GM19023 (cell line): ENCODE data around the gene APLF.
"Not testable (repeated sequence)": the region's sequence is repeated elsewhere in the genome, so short reads cannot be mapped to it uniquely, and the experiment has no call there.

Experiments
- ATAC-seq: cut with Tn5 transposase; IDR thresholded peaks from one replicate; pipeline ENCODE4 v1.9.1; 2021; ENCODE audit warnings: mild to moderate bottlenecking, moderate library complexity; ENCODE audit not compliant: unreplicated experiment

APLF gene

GRCh38 chr2:68475110-68475509, 7.7 kb downstream of the APLF start:
- no peak for ATAC-seq

- no peak for ATAC-seq
Measured at GRCh38 chr2:68475576-68475975, 8.2 kb downstream of the APLF start.

DNA sequence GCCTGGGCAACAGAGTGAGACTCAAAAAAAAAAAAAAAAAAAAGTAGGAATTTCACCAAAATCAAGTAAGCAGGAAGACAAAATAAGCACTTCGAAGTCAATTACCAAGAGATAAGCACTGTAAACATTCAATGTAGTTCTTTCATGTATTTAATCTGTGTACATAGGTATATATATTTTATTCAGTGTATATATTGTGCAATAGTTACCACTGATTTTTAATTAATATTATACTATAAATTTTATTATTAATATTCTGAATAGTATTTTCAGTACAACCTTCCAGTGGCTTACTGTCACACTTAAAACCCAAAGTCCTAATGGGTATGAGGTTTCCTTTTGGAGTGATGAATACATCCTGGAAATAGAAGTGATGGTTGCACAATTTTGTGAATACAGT, 9.1 kb downstream of the APLF start:
- no peak for ATAC-seq

GRCh38 chr2:68478688-68479087, 11.3 kb downstream of the APLF start:
- no peak for ATAC-seq

GRCh38 chr2:68482296-68482820, 15.0 kb downstream of the APLF start:
- no peak for ATAC-seq

DNA sequence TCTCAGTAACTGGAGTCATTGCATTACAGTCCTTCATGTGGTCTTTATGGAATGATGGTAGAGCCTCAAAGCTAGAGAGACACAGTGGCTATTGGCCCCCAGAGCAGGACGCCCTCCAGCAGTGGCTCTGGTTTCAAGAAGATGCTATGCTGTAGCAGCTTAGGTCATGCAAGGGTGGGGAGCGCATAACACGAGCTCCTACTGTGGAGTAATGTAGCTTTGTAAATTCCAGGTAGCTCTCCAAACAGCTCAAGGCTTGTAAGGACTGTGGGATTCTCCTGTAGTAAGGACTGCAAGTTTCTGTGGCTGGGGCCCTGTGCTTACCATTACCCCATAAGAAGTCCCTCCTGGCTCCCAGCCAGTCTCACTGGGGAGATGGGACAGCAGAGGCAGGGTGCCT, 15.6 kb downstream of the APLF start:
- no peak for ATAC-seq

- ATAC-seq = no peak
Measured at GRCh38 chr2:68487773-68488355, 20.5 kb downstream of the APLF start.

GRCh38 chr2:68488605-68489004, 21.2 kb downstream of the APLF start:
- not testable (repeated sequence) for ATAC-seq

DNA sequence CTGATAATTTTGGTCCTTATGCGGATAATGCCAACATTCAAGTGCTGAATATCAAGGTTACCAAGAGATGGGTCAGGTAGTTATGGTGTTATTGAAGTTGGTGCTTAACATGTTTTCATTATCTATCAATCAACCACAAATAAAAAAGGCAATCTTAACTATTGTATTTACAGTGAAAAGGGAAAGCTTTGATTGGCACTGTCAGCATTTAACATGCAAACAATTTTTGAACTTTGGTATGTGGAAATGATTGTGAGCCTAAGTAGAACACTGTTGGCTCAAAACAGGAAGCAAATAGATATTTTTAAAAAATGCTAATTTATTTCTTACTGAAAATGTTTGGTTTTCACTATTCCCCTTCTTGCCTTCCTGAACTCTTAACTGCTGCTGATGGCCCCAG, 21.9 kb downstream of the APLF start:
- ATAC-seq = no peak

DNA sequence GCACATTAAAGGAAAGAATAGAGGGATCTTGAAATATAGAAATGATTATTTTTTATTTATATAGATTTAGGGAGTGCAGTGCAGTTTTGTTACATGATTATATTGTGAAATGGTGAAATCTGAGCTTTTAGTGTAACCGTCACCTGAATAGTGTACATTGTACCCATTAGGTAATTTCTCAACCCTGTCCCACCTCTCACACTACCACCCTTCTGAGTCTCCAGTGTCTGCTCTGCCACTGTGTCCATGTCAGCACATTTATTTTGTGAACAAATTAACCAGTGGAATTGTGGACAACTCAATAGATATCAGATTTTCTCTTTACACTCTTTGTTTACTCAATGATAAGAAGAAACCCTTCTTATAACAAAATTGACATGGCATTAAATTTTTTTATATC, 24.2 kb downstream of the APLF start:
- no peak for ATAC-seq

DNA sequence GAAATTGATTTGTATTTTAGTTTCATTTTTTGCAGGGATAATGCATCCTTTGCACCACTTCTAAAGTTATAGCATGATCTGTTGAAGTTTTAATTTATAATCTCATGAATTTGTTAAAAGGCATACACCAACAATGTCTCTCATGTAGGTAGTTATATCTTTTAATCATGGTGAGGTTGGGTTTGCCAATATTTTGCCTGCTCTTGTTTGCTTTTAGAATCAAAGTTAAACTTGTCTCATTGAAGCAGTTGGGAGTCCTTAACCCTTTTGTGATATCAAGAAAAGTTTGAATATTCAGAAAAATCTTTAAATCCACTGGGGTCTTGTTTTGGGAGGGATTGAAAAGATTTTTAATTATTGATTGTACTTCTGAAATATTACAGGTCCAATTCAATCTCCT, 31.7 kb downstream of the APLF start:
- no peak for ATAC-seq

DNA sequence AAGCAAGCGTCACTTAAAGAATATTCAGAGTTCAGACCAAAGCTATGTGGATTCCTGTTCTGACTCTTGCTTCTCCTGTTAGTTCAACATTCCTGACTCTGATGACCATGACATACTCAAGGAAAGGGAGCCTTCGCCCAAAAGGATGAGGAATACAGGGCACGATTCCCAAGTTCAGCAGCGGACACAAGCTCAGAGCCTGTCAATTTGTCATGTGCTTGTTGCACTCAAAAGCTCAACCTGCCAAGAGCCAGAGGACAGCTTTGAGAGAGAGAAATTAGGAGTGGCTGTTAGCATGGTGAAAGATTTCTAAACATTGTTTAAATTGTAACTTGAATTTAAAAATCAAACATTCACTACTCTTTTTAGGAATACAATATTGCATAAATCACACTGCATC, 33.3 kb downstream of the APLF start:
- no peak for ATAC-seq

DNA sequence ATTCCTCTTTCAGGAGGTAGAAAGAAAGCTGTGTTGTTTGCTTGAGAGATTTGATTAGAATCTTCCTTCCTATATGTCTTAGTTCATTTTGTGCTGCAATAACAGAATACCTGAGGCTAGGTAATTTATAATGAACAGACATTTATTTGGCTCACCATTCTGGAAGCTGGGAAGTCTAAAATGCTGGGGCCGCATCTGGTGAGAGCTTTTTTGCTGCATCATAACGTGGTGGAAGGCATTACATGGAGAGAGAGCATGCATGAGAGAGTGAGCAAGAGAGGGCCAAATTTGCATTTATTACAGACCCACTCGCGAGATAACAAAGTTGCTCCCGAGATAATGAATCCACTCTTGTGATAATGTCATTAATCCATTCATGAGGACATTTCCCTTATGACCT, 34.4 kb downstream of the APLF start:
- no peak for ATAC-seq

DNA sequence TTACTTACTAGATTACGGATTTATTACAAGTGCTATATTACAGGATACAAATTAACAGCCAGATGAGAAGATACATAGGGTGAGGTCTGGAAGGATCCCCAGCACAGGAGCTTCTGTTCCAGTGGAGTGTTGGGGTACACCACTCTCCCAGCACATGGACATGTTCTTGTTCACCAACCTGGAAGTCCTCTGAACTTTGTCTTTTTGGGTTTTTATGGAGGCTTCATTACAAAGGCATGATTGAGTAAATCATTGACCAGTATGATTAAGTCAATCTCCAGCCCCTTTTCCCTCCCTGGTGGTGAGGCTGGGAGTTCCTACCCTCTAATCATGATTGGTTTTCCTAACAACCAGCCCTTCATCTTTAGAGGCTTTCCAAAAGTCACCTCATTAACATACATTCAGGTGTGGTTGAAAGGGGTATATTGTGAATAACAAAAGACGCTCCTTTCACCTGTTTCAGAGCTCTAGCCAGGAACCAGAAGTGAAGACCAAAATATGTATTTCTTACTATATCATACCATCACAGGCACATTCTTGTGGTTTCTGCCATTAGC, 38.3 kb downstream of the APLF start:
- no peak for ATAC-seq

DNA sequence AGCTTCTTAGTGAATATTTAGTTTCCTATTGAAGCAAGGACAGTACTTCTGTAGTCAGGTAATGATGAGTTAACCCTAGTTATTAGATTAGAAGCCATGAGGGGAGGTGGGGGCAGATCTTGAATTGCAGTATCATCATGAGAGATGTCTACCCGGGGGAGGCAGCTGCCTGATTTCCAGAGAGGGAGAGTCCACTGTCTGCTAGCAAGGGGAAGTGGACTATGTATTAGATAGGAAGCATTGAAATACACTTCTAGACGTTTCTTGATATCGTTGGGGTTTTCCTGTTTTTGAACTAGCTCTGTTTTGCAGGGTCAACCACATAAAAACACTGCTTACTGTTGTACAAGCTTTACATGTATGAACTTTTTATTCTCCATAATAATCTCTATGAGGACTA, 38.8 kb downstream of the APLF start:
- ATAC-seq = no peak

GRCh38 chr2:68512326-68512725, 44.9 kb downstream of the APLF start:
- no peak for ATAC-seq

GRCh38 chr2:68512966-68513365, 45.6 kb downstream of the APLF start:
- no peak for ATAC-seq

DNA sequence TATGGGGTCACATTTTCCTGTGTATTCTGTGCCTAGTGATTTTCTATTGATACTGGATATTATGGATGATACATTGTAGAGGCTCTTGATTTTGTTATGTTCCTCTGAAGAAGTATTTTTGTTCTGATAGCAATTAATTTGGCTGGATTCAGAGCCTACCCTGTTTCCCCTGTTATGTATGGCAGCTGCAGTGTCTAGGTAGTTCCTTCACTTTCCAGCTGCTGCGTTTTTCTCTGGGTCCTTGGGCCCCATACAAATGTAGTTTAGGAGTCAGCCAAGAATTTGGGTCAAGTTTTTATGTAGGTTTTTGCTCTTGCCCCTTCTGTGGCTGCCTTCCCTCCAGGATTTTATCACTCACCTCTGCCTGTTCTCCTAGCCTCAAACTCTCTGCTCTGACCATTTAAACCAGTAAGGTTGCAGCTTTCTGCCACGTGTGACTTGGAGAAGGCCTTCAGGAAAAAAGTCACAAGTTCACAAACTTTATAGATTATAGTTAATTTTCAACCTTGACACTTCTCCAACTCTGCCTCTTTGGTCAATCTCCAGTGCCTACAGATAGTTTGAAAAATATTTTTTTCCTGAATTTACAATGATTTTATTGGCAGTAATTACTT, 47.0 kb downstream of the APLF start:
- no peak for ATAC-seq

DNA sequence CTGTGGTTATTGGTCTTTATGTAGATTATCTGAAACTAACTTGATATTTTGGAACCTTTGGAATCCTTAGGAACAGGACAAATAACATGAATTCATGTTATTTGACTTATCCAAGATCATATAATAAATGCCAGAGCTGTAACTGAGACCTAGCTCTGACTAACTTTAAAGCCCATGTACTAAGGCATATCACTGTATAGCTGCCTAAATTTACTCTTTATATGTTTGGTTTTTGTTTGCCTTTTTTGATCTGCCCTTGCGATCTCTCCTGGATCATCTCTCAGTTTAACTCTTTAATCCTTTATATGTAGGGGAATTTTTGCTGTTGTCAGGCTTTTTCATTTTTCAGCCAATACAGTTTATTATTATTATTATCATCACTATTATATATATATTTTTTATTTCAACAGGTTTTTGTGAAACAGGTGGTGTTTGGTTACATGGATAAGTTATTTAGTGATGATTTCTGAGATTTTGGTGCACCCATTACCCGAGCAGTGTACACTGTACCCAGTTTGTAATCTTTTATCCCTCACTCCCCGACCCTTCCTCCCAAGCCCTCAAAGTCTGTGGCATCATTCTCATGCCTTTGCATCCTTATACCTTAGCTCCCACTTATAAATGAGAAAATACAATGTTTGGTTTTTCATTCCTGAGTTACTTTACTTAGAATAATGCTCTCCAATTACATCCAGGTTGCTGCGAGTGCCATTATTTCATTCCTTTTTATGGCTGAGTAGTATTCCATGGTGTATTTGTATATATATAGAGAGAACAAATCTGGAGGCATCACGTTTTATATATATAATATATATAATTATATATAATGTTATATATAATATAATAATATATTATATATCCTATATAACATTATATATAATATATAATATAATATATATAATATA, 48.9 kb downstream of the APLF start:
- no peak for ATAC-seq

- no peak for ATAC-seq
Measured at GRCh38 chr2:68519236-68519635, 51.9 kb downstream of the APLF start.

- ATAC-seq = no peak
Measured at GRCh38 chr2:68521037-68521436, 53.7 kb downstream of the APLF start.

- ATAC-seq = not testable (repeated sequence)
Measured at GRCh38 chr2:68526943-68527342, 59.6 kb downstream of the APLF start.
